PFSK-1 (cell line): ENCODE measurements around the gene FAM229A.

Source experiments
- POLR2AphosphoS5 ChIP-seq: IDR thresholded peaks from 2 replicates; pipeline ENCODE4 v1.6.1; 2012; ENCODE audit warnings: low read depth, mild to moderate bottlenecking, control low read depth, low read length, moderate library complexity
- TAF1 ChIP-seq: IDR thresholded peaks from 2 replicates; pipeline ENCODE4 v1.6.1; 2012; ENCODE audit warnings: low read length, control low read depth, borderline replicate concordance; ENCODE audit not compliant: insufficient read depth
- TF ChIP-seq, protein P1 (sequence below), 2 experiments: IDR thresholded peaks; 2 replicates each; pipeline versions ENCODE4 v1.6.1 to v1.8.0; 2011 to 2012; ENCODE audit warnings: low read depth in 2 of 2, low read length in 2 of 2, control low read depth in 1 of 2, inconsistent platforms in 1 of 2, mild to moderate bottlenecking in 1 of 2, moderate library complexity in 1 of 2; ENCODE audit not compliant: insufficient read depth in 1 of 2

DNA sequence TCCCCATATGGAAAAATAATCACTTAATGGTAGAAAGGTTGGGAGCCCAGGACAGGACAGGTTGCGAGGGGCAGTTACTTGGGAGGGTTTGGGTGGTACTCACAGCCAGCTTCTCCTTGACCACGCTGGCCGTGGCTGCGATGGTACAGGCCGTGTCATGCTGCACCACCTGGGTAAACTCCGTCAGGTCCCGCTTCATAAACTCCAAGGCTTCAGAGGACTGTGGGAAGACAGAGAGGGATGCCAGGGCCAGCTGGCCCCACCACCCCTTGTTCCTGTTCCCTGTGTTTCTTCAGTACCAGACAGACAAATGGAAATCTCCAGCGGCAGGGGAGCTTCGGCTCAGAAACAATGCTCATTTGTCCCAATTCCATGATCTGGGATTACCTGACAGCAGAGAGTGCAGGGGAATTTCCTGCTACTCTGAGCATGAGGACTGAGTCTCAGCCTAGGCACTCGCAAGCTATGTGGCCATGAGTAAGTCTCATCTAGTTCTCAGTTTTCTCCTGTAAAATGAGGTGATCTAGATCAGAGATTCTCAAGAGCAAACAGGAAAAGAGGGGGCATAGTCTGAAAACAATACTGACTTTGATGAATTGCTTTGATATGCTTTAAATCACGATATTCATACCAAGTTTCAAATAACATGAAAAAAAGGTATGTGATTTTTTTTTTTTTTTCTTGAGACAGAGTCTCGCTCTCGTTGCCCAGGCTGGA, 24.5 kb upstream of the FAM229A start:
- TF ChIP-seq POLR2AphosphoS5 (no peak), TAF1 (no peak)
- TF ChIP-seq, protein P1, sequence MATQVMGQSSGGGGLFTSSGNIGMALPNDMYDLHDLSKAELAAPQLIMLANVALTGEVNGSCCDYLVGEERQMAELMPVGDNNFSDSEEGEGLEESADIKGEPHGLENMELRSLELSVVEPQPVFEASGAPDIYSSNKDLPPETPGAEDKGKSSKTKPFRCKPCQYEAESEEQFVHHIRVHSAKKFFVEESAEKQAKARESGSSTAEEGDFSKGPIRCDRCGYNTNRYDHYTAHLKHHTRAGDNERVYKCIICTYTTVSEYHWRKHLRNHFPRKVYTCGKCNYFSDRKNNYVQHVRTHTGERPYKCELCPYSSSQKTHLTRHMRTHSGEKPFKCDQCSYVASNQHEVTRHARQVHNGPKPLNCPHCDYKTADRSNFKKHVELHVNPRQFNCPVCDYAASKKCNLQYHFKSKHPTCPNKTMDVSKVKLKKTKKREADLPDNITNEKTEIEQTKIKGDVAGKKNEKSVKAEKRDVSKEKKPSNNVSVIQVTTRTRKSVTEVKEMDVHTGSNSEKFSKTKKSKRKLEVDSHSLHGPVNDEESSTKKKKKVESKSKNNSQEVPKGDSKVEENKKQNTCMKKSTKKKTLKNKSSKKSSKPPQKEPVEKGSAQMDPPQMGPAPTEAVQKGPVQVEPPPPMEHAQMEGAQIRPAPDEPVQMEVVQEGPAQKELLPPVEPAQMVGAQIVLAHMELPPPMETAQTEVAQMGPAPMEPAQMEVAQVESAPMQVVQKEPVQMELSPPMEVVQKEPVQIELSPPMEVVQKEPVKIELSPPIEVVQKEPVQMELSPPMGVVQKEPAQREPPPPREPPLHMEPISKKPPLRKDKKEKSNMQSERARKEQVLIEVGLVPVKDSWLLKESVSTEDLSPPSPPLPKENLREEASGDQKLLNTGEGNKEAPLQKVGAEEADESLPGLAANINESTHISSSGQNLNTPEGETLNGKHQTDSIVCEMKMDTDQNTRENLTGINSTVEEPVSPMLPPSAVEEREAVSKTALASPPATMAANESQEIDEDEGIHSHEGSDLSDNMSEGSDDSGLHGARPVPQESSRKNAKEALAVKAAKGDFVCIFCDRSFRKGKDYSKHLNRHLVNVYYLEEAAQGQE (IDR thresholded peaks at IDR 0.05; ENCODE audit: insufficient read depth in 1 of 2, low read depth in 2 of 2, low read length in 2 of 2), result no peak
